HEK293 (cell line): ENCODE measurements around the gene MUCL3.

Source experiments
- GLI2 ChIP-seq: fragments of 450-650 bp; formaldehyde crosslinking; IDR thresholded peaks from 2 replicates; pipeline ENCODE4; 2017; ENCODE audit warnings: missing biosample characterization, missing genetic modification characterization, low read depth, borderline replicate concordance
- MZF1 ChIP-seq: fragments of 450-650 bp; formaldehyde crosslinking; IDR thresholded peaks from 2 replicates; pipeline ENCODE4 v1.5.1; 2017; ENCODE audit warnings: missing biosample characterization, missing genetic modification characterization, borderline replicate concordance
- OVOL3 ChIP-seq: fragments of 450-650 bp; formaldehyde crosslinking; IDR thresholded peaks from 2 replicates; pipeline ENCODE4 v1.5.1; 2016; ENCODE audit warnings: missing biosample characterization, missing genetic modification characterization
- SALL2 ChIP-seq: fragments of 450-650 bp; formaldehyde crosslinking; IDR thresholded peaks from 2 replicates; pipeline ENCODE4 v1.5.0; 2017; ENCODE audit warnings: missing biosample characterization, mild to moderate bottlenecking, missing genetic modification characterization, borderline replicate concordance
- SCRT2 ChIP-seq: fragments of 450-650 bp; formaldehyde crosslinking; IDR thresholded peaks from 2 replicates; pipeline ENCODE4 v1.5.1; 2016; ENCODE audit warnings: missing biosample characterization, missing genetic modification characterization
- SP3 ChIP-seq: fragments of 450-650 bp; formaldehyde crosslinking; IDR thresholded peaks from 2 replicates; pipeline ENCODE4 v1.5.1; 2016; ENCODE audit warnings: missing biosample characterization, missing genetic modification characterization
- YY1 ChIP-seq: fragments of 450-650 bp; formaldehyde crosslinking; IDR thresholded peaks from 2 replicates; pipeline ENCODE4 v1.5.1; 2018; ENCODE audit warnings: missing biosample characterization, missing genetic modification characterization
- YY2 ChIP-seq: fragments of 450-650 bp; formaldehyde crosslinking; IDR thresholded peaks from 2 replicates; pipeline ENCODE4 v1.5.1; 2016; ENCODE audit warnings: missing biosample characterization, missing genetic modification characterization
- ZBTB20 ChIP-seq: fragments of 450-650 bp; formaldehyde crosslinking; IDR thresholded peaks from 2 replicates; pipeline ENCODE4 v1.5.1; 2016; ENCODE audit warnings: missing biosample characterization, missing genetic modification characterization
- ZBTB8A ChIP-seq: fragments of 450-650 bp; formaldehyde crosslinking; IDR thresholded peaks from 2 replicates; pipeline ENCODE4 v1.5.1; 2016; ENCODE audit warnings: missing biosample characterization, missing genetic modification characterization
- ZFHX2 ChIP-seq: fragments of 450-650 bp; formaldehyde crosslinking; conservative IDR thresholded peaks from 2 replicates; pipeline ENCODE4 v1.5.1; 2016; ENCODE audit warnings: missing biosample characterization, missing genetic modification characterization
- ZIC2 ChIP-seq: fragments of 450-650 bp; formaldehyde crosslinking; IDR thresholded peaks from 2 replicates; pipeline ENCODE4 v1.5.1; 2016; ENCODE audit warnings: missing biosample characterization, missing genetic modification characterization
- ZNF223 ChIP-seq: fragments of 450-650 bp; formaldehyde crosslinking; IDR thresholded peaks from 2 replicates; pipeline ENCODE4 v1.5.1; 2016; ENCODE audit warnings: missing biosample characterization, missing genetic modification characterization
- ZNF302 ChIP-seq: fragments of 450-650 bp; formaldehyde crosslinking; IDR thresholded peaks from 2 replicates; pipeline ENCODE4 v1.5.1; 2016; ENCODE audit warnings: missing biosample characterization, missing genetic modification characterization, low read depth
- ZNF324 ChIP-seq: fragments of 450-650 bp; formaldehyde crosslinking; IDR thresholded peaks from 2 replicates; pipeline ENCODE4 v1.5.1; 2016; ENCODE audit warnings: missing biosample characterization, missing genetic modification characterization
- ZNF341 ChIP-seq: fragments of 450-650 bp; formaldehyde crosslinking; IDR thresholded peaks from 2 replicates; pipeline ENCODE4; 2016; ENCODE audit warnings: low read depth, missing biosample characterization, missing genetic modification characterization
- ZNF354C ChIP-seq: fragments of 450-650 bp; formaldehyde crosslinking; IDR thresholded peaks from 2 replicates; pipeline ENCODE4 v1.5.1; 2016; ENCODE audit warnings: missing biosample characterization, missing genetic modification characterization, low read depth, borderline replicate concordance
- ZNF366 ChIP-seq: fragments of 450-650 bp; formaldehyde crosslinking; conservative IDR thresholded peaks from 2 replicates; pipeline ENCODE4 v1.5.1; 2016; ENCODE audit warnings: missing biosample characterization, missing genetic modification characterization
- ZNF394 ChIP-seq: fragments of 450-650 bp; formaldehyde crosslinking; IDR thresholded peaks from 2 replicates; pipeline ENCODE4 v1.5.1; 2016; ENCODE audit warnings: missing biosample characterization, missing genetic modification characterization, mild to moderate bottlenecking, moderate library complexity, borderline replicate concordance
- ZNF510 ChIP-seq: fragments of 450-650 bp; formaldehyde crosslinking; IDR thresholded peaks from 2 replicates; pipeline ENCODE4 v1.5.1; 2018; ENCODE audit warnings: mild to moderate bottlenecking, missing genetic modification characterization, missing biosample characterization; ENCODE audit not compliant: insufficient replicate concordance
- ZNF544 ChIP-seq: fragments of 450-650 bp; formaldehyde crosslinking; IDR thresholded peaks from 2 replicates; pipeline ENCODE4 v1.5.0; 2017; ENCODE audit warnings: missing biosample characterization, missing genetic modification characterization
- ZNF555 ChIP-seq: fragments of 450-650 bp; formaldehyde crosslinking; conservative IDR thresholded peaks from 2 replicates; pipeline ENCODE4 v1.5.1; 2017; ENCODE audit warnings: missing biosample characterization, mild to moderate bottlenecking, missing genetic modification characterization, inconsistent platforms
- ZNF560 ChIP-seq: fragments of 450-650 bp; formaldehyde crosslinking; IDR thresholded peaks from 2 replicates; pipeline ENCODE4 v1.5.1; 2017; ENCODE audit warnings: missing biosample characterization, missing genetic modification characterization, borderline replicate concordance
- ZNF600 ChIP-seq: fragments of 450-650 bp; formaldehyde crosslinking; IDR thresholded peaks from 2 replicates; pipeline ENCODE4 v1.5.1; 2016; ENCODE audit warnings: missing biosample characterization, missing genetic modification characterization
- ZNF629 ChIP-seq: fragments of 450-650 bp; formaldehyde crosslinking; IDR thresholded peaks from 2 replicates; pipeline ENCODE4 v1.5.1; 2017; ENCODE audit warnings: missing biosample characterization, missing genetic modification characterization
- ZNF658 ChIP-seq: fragments of 450-650 bp; formaldehyde crosslinking; IDR thresholded peaks from 2 replicates; pipeline ENCODE4; 2016; ENCODE audit warnings: missing biosample characterization, missing genetic modification characterization
- ZNF792 ChIP-seq: fragments of 450-650 bp; formaldehyde crosslinking; IDR thresholded peaks from 2 replicates; pipeline ENCODE4 v1.5.1; 2016; ENCODE audit warnings: missing biosample characterization, missing genetic modification characterization
- TF ChIP-seq, protein P1 (sequence below): fragments of 450-650 bp; formaldehyde crosslinking; IDR thresholded peaks from 2 replicates; pipeline ENCODE4 v1.5.1; 2016; ENCODE audit warnings: missing biosample characterization, missing genetic modification characterization
- TF ChIP-seq, protein P2 (sequence below): fragments of 450-650 bp; formaldehyde crosslinking; IDR thresholded peaks from 2 replicates; pipeline ENCODE4 v1.5.1; 2016; ENCODE audit warnings: missing biosample characterization, missing genetic modification characterization, borderline replicate concordance
- TF ChIP-seq, protein P3 (sequence below): fragments of 450-650 bp; formaldehyde crosslinking; IDR thresholded peaks from 2 replicates; pipeline ENCODE4 v1.5.1; 2016; ENCODE audit warnings: missing biosample characterization, missing genetic modification characterization
- TF ChIP-seq, protein P4 (sequence below): fragments of 450-650 bp; formaldehyde crosslinking; IDR thresholded peaks from 2 replicates; pipeline ENCODE4 v1.5.1; 2016; ENCODE audit warnings: missing biosample characterization, missing genetic modification characterization

The MUCL3 gene

GRCh38 chr6:30907758-30908591 lies 32.8 kb upstream of the MUCL3 start, which contains the start of gene GTF2H4 (continued):
- TF ChIP-seq, protein P1, sequence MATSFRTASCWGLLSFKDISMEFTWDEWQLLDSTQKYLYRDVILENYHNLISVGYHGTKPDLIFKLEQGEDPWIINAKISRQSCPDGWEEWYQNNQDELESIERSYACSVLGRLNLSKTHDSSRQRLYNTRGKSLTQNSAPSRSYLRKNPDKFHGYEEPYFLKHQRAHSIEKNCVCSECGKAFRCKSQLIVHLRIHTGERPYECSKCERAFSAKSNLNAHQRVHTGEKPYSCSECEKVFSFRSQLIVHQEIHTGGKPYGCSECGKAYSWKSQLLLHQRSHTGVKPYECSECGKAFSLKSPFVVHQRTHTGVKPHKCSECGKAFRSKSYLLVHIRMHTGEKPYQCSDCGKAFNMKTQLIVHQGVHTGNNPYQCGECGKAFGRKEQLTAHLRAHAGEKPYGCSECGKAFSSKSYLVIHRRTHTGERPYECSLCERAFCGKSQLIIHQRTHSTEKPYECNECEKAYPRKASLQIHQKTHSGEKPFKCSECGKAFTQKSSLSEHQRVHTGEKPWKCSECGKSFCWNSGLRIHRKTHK (tag by site-specific recombination): no peak
- peak; percentile 97 for TF ChIP-seq ZFHX2 (tag by site-specific recombination)
- no peak for TF ChIP-seq ZNF510 (tag by site-specific recombination)
- TF ChIP-seq ZNF629: peak; percentile 88
- TF ChIP-seq ZBTB20: peak; percentile 84
- TF ChIP-seq ZNF658 (tag by site-specific recombination): no peak
- peak; percentile 91 for TF ChIP-seq ZNF600 (tag by site-specific recombination)
- TF ChIP-seq, protein P2, sequence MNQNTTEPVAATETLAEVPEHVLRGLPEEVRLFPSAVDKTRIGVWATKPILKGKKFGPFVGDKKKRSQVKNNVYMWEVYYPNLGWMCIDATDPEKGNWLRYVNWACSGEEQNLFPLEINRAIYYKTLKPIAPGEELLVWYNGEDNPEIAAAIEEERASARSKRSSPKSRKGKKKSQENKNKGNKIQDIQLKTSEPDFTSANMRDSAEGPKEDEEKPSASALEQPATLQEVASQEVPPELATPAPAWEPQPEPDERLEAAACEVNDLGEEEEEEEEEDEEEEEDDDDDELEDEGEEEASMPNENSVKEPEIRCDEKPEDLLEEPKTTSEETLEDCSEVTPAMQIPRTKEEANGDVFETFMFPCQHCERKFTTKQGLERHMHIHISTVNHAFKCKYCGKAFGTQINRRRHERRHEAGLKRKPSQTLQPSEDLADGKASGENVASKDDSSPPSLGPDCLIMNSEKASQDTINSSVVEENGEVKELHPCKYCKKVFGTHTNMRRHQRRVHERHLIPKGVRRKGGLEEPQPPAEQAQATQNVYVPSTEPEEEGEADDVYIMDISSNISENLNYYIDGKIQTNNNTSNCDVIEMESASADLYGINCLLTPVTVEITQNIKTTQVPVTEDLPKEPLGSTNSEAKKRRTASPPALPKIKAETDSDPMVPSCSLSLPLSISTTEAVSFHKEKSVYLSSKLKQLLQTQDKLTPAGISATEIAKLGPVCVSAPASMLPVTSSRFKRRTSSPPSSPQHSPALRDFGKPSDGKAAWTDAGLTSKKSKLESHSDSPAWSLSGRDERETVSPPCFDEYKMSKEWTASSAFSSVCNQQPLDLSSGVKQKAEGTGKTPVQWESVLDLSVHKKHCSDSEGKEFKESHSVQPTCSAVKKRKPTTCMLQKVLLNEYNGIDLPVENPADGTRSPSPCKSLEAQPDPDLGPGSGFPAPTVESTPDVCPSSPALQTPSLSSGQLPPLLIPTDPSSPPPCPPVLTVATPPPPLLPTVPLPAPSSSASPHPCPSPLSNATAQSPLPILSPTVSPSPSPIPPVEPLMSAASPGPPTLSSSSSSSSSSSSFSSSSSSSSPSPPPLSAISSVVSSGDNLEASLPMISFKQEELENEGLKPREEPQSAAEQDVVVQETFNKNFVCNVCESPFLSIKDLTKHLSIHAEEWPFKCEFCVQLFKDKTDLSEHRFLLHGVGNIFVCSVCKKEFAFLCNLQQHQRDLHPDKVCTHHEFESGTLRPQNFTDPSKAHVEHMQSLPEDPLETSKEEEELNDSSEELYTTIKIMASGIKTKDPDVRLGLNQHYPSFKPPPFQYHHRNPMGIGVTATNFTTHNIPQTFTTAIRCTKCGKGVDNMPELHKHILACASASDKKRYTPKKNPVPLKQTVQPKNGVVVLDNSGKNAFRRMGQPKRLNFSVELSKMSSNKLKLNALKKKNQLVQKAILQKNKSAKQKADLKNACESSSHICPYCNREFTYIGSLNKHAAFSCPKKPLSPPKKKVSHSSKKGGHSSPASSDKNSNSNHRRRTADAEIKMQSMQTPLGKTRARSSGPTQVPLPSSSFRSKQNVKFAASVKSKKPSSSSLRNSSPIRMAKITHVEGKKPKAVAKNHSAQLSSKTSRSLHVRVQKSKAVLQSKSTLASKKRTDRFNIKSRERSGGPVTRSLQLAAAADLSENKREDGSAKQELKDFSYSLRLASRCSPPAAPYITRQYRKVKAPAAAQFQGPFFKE (tag by site-specific recombination): no peak; the same call in 1 of the 2 replicates
- peak; percentile 87 for TF ChIP-seq YY1 (tag by site-specific recombination)
- TF ChIP-seq ZNF302 (tag by site-specific recombination): no peak
- peak; percentile 81 for TF ChIP-seq ZBTB8A (tag by site-specific recombination)
- no peak for TF ChIP-seq ZNF792 (tag by site-specific recombination)
- peak; percentile 68; the same call in 1 of the 2 replicates for TF ChIP-seq MZF1 (tag by site-specific recombination)
- TF ChIP-seq ZNF223 (tag by site-specific recombination): peak; percentile 71; the same call in 1 of the 2 replicates
- peak; percentile 97 for TF ChIP-seq SP3
- TF ChIP-seq GLI2 (tag by site-specific recombination): no peak; the same call in 1 of the 2 replicates
- TF ChIP-seq ZNF555 (tag by site-specific recombination): no peak
- peak; percentile 31; the same call in 1 of the 2 replicates for TF ChIP-seq ZNF354C
- TF ChIP-seq ZIC2 (tag by site-specific recombination): peak; percentile 47
- peak; percentile 95 for TF ChIP-seq ZNF324 (tag by site-specific recombination)
- TF ChIP-seq YY2 (tag by site-specific recombination): peak; percentile 93
- TF ChIP-seq, protein P3, sequence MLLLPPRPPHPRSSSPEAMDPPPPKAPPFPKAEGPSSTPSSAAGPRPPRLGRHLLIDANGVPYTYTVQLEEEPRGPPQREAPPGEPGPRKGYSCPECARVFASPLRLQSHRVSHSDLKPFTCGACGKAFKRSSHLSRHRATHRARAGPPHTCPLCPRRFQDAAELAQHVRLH (tag by site-specific recombination): peak; percentile 98
- TF ChIP-seq OVOL3 (tag by site-specific recombination): peak; percentile 90
- TF ChIP-seq SCRT2 (tag by site-specific recombination): peak; percentile 64
- TF ChIP-seq ZNF394: peak; percentile 96
- TF ChIP-seq SALL2: peak; percentile 82; the same call in 1 of the 2 replicates
- TF ChIP-seq, protein P4, sequence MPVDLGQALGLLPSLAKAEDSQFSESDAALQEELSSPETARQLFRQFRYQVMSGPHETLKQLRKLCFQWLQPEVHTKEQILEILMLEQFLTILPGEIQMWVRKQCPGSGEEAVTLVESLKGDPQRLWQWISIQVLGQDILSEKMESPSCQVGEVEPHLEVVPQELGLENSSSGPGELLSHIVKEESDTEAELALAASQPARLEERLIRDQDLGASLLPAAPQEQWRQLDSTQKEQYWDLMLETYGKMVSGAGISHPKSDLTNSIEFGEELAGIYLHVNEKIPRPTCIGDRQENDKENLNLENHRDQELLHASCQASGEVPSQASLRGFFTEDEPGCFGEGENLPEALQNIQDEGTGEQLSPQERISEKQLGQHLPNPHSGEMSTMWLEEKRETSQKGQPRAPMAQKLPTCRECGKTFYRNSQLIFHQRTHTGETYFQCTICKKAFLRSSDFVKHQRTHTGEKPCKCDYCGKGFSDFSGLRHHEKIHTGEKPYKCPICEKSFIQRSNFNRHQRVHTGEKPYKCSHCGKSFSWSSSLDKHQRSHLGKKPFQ (tag by site-specific recombination): peak; percentile 64; the same call in 1 of the 2 replicates
- TF ChIP-seq ZNF366 (tag by site-specific recombination): peak; percentile 99
- no peak for TF ChIP-seq ZNF544 (tag by site-specific recombination)
- TF ChIP-seq ZNF341 (tag by site-specific recombination): peak; percentile 94
- TF ChIP-seq ZNF560 (tag by site-specific recombination): no peak
